B cell (primary cell): ENCODE data around the gene BBS2. TPM values are rescaled to one million over a fixed set of nuclear protein-coding genes. Genes with fewer than 3 reads are reported as not detected.

ENCODE experiments used
- ATAC-seq: fragments of 200-7000 bp; cut with Tn5 transposase; one replicate; pipeline ENCODE4 v1.10.0; 2021; ENCODE audit warnings: low read depth, mild to moderate bottlenecking, moderate number of reproducible peaks, moderate library complexity
- CTCF ChIA-PET: fragments of 350-600 bp; sonication (Branson Sonifier 250); formaldehyde crosslinking; loops from one replicate; lab custom pipeline; 2021; ENCODE audit warnings: antibody characterized with exemption, inconsistent platforms; lab: Charles Lee
- POLR2A ChIA-PET: fragments of 350-600 bp; sonication (Branson Sonifier 250); formaldehyde crosslinking; loops from one replicate; lab custom pipeline; 2021; ENCODE audit warnings: antibody characterized with exemption; lab: Charles Lee
- DNase-seq: peaks from one replicate; pipeline ENCODE4 v3.0.0; 2013
- H2AFZ ChIP-seq: 2 replicates; pipeline ENCODE4 v1.6.1; 2012; ENCODE audit warnings: mild to moderate bottlenecking, low read depth, low read length; ENCODE audit not compliant: insufficient read depth, poor library complexity, severe bottlenecking
- H3K27ac ChIP-seq, 2 donors: 1 replicate in 1 of 2; 2 replicates in 1 of 2; pipeline ENCODE4 v1.5.1; 2012 to 2013; ENCODE audit warnings: low read length in 2 of 2, mild to moderate bottlenecking in 2 of 2, moderate library complexity in 1 of 2
- H3K27me3 ChIP-seq, 4 experiments: fragments of 200-600 bp in 1 of 4; sonication (generic) in 1 of 4; replicated peaks in 1 of 4; 1 replicate in 2 of 4; 2 replicates in 2 of 4; pipeline versions ENCODE4 v1.6.1 to v1.7.0; 2013 to 2016; ENCODE audit warnings: low read length in 3 of 4, mild to moderate bottlenecking in 2 of 4, mixed read lengths in 1 of 4, moderate library complexity in 1 of 4; ENCODE audit not compliant: insufficient read depth in 4 of 4, control insufficient read depth in 3 of 4; ENCODE audit errors: control extremely low read depth in 1 of 4
- H3K36me3 ChIP-seq, 2 experiments: replicated peaks in 1 of 2; 1 replicate in 1 of 2; 2 replicates in 1 of 2; pipeline versions ENCODE4 v1.6.1 to v1.7.1; 2013; ENCODE audit warnings: low read length in 1 of 2; ENCODE audit not compliant: insufficient read depth in 2 of 2, control insufficient read depth in 1 of 2; ENCODE audit errors: control extremely low read depth in 1 of 2, extremely low read depth in 1 of 2
- H3K4me1 ChIP-seq, 2 donors: fragments of 200-600 bp in 1 of 2; sonication (generic) in 1 of 2; 1 replicate in 1 of 2; 2 replicates in 1 of 2; pipeline versions ENCODE4 v1.5.1 to v1.6.1; 2013 to 2017; ENCODE audit warnings: low read length in 2 of 2; ENCODE audit not compliant: control insufficient read depth in 2 of 2, insufficient read depth in 2 of 2
- H3K4me2 ChIP-seq: replicated peaks from 2 replicates; pipeline ENCODE3; 2012; ENCODE audit warnings: mild to moderate bottlenecking, low read depth, low read length; ENCODE audit not compliant: poor library complexity, severe bottlenecking
- H3K4me3 ChIP-seq, 5 experiments: fragments of 200-600 bp in 1 of 5; sonication (generic) in 1 of 5; 1 replicate in 3 of 5; 2 replicates in 2 of 5; pipeline versions ENCODE4 v1.5.1 to v1.7.0; 2011 to 2016; ENCODE audit warnings: low read length in 4 of 5, mild to moderate bottlenecking in 4 of 5, low read depth in 2 of 5, control low read depth in 1 of 5, moderate library complexity in 1 of 5; ENCODE audit not compliant: insufficient read depth in 1 of 5; ENCODE audit errors: control extremely low read depth in 1 of 5, extremely low read depth in 1 of 5
- H3K79me2 ChIP-seq: fragments of 200-600 bp; sonication (generic); one replicate; pipeline ENCODE4 v1.6.0; 2016; ENCODE audit warnings: low read length; ENCODE audit not compliant: control insufficient read depth, insufficient read depth
- H3K9ac ChIP-seq: fragments of 200-600 bp; sonication (generic); 2 replicates; pipeline ENCODE4 v1.6.1; 2017; ENCODE audit warnings: mild to moderate bottlenecking, low read length, moderate library complexity
- H3K9me3 ChIP-seq, 3 donors: one replicate each; pipeline versions ENCODE4 v1.6.1 to v1.7.1; 2013; ENCODE audit warnings: low read length in 2 of 3; ENCODE audit not compliant: control insufficient read depth in 2 of 3, insufficient read depth in 1 of 3; ENCODE audit errors: control extremely low read depth in 1 of 3
- H4K20me1 ChIP-seq: 2 replicates; pipeline ENCODE4 v1.6.0; 2012; ENCODE audit warnings: mild to moderate bottlenecking, low read length; ENCODE audit not compliant: insufficient read depth, control insufficient read depth, poor library complexity, severe bottlenecking
- H3K27ac Mint-ChIP-seq: one replicate; pipeline ENCODE4 v1.8.0; 2021; ENCODE audit warnings: mixed read lengths
- H3K27me3 Mint-ChIP-seq: one replicate; pipeline ENCODE4 v1.8.0; 2021; ENCODE audit warnings: mixed read lengths
- H3K4me1 Mint-ChIP-seq: one replicate; pipeline ENCODE4 v1.8.0; 2021; ENCODE audit warnings: mixed read lengths
- H3K4me3 Mint-ChIP-seq: one replicate; pipeline ENCODE4 v1.8.0; 2021; ENCODE audit warnings: mixed read lengths
- H3K9me3 Mint-ChIP-seq: one replicate; pipeline ENCODE4 v1.8.0; 2022; ENCODE audit warnings: mixed read lengths; ENCODE audit not compliant: insufficient read depth
- EZH2 ChIP-seq: IDR thresholded peaks from 2 replicates; pipeline ENCODE4 v1.6.1; 2012; ENCODE audit warnings: borderline replicate concordance, low read depth, mild to moderate bottlenecking, moderate library complexity, low read length; ENCODE audit not compliant: insufficient read depth, poor library complexity, severe bottlenecking
- WGBS: methylation state at CpG from one replicate; pipeline ENCODE4 v1.1.5; 2013; ENCODE audit warnings: missing lambda C conversion rate; ENCODE audit not compliant: insufficient coverage; 5-methylcytosine and 5-hydroxymethylcytosine counted together
- intact Hi-C: fragments of 100-400 bp; cut with micrococcal nuclease; formaldehyde crosslinking; loops from one replicate; pipeline ENCODE4 v1.10.0; 2022
- polyA plus RNA-seq: library from polyadenylated mRNA; depleted of rRNA; stranded (reverse); fragments of >200 nt; gene quantifications from 2 replicates; pipeline ENCODE4 v1.2.3, GENCODE V29; 2012
- total RNA-seq, 2 donors: library from RNA; stranded (reverse); fragments of 120-200 nt in 1 of 2; gene quantifications; 1 replicate in 1 of 2; 2 replicates in 1 of 2; pipeline versions ENCODE4 v1.2.3 to v1.2.4, GENCODE V29; 2013 to 2022
- TF ChIP-seq, protein P1 (sequence below): fragments of 200-600 bp; IDR thresholded peaks from one replicate; pipeline ENCODE4 v1.8.0; 2022; ENCODE audit warnings: antibody characterized with exemption, mild to moderate bottlenecking

BBS2 gene
- total and polyA plus RNA-seq, 2 donors (not counting 1 experiment from before 2014, with no cell fraction given): 49.4 to 63.4 TPM

DNA sequence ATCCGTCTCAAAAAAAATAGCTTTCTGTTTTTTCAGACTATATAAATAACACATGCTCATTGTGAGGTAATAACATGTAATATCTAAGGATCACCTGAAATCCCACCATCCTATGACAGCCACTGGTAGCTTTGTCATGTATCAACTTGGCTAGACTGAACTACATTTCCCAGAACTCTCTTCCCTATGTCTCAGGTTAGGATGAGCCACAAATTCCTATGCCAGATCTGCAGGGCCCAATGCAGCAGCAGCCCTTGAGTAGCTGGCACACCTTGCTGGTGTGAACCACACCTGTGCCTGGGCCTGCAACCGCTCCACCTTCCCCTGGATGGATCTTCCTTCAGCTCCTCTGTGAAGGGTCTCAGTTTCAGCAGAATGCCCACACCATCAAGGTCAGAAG, 40.4 kb downstream of the BBS2 start:
- Mint-ChIP-seq H3K27ac (no peak overlapping the region), H3K4me1 (no peaks in the 10 kb centered on the region), H3K9me3 (no peaks in the 10 kb centered on the region), H3K27me3 (no peaks in the 10 kb centered on the region), H3K4me3 (no peak overlapping the region)
- intact Hi-C loops: no loop called here
- H2AFZ ChIP-seq: no peak overlapping the region
- H3K4me2 ChIP-seq: no peak overlapping the region
- H3K4me3 ChIP-seq: no peak overlapping the region
- ChIA-PET POLR2A (no interaction called here), CTCF (no interaction called here)
- H3K4me1 ChIP-seq: no peaks in the 10 kb centered on the region
- H3K9ac ChIP-seq: no peak overlapping the region
- H3K27ac ChIP-seq: no peak overlapping the region
- H4K20me1 ChIP-seq: no peaks in the 10 kb centered on the region
- peaks cover 0 to 55% of the 10 kb centered on the region in 2 experiments for H3K36me3 ChIP-seq
- no peak for TF ChIP-seq EZH2
- TF ChIP-seq, protein P1, sequence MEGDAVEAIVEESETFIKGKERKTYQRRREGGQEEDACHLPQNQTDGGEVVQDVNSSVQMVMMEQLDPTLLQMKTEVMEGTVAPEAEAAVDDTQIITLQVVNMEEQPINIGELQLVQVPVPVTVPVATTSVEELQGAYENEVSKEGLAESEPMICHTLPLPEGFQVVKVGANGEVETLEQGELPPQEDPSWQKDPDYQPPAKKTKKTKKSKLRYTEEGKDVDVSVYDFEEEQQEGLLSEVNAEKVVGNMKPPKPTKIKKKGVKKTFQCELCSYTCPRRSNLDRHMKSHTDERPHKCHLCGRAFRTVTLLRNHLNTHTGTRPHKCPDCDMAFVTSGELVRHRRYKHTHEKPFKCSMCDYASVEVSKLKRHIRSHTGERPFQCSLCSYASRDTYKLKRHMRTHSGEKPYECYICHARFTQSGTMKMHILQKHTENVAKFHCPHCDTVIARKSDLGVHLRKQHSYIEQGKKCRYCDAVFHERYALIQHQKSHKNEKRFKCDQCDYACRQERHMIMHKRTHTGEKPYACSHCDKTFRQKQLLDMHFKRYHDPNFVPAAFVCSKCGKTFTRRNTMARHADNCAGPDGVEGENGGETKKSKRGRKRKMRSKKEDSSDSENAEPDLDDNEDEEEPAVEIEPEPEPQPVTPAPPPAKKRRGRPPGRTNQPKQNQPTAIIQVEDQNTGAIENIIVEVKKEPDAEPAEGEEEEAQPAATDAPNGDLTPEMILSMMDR: no peak
- DNase-seq: no peak
- no peaks in the 10 kb centered on the region for H3K79me2 ChIP-seq
- no peaks in the 10 kb centered on the region for H3K27me3 ChIP-seq
- no peak for ATAC-seq
- WGBS: 100% methylated on average over 1 of the region's 2 CpGs
- H3K9me3 ChIP-seq: no peaks in the 10 kb centered on the region

GRCh38 chr16:56478281-56479049, 41.4 kb downstream of the BBS2 start:
- no peaks in the 10 kb centered on the region for H3K27me3 ChIP-seq
- H3K9me3 ChIP-seq: no peaks in the 10 kb centered on the region
- H3K36me3 ChIP-seq: peaks cover 0 to 49% of the 10 kb centered on the region in 2 experiments
- ChIA-PET POLR2A (no interaction called here), CTCF (no interaction called here)
- H3K4me3 ChIP-seq: no peak overlapping the region
- Mint-ChIP-seq H3K27me3 (no peaks in the 10 kb centered on the region), H3K9me3 (no peaks in the 10 kb centered on the region), H3K4me3 (no peak overlapping the region), H3K27ac (no peak overlapping the region), H3K4me1 (no peaks in the 10 kb centered on the region)
- no peak overlapping the region for H3K27ac ChIP-seq
- H3K9ac ChIP-seq: no peak overlapping the region
- H3K4me2 ChIP-seq: no peak overlapping the region
- DNase-seq (no peak), ATAC-seq (no peak)
- no peak overlapping the region for H2AFZ ChIP-seq
- H3K4me1 ChIP-seq: no peaks in the 10 kb centered on the region
- no peaks in the 10 kb centered on the region for H4K20me1 ChIP-seq
- intact Hi-C loops: no loop called here
- TF ChIP-seq EZH2: no peak
- TF ChIP-seq, protein P1: no peak
- WGBS: 100% methylated on average over 1 of the region's 2 CpGs
- H3K79me2 ChIP-seq: no peaks in the 10 kb centered on the region
